ENCODE results near the gene SNX25.

Gene SNX25

GRCh38 chr4:185334326-185334725 is 124.9 kb downstream of the SNX25 start:
- Mint-ChIP-seq H3K27me3 (ENCODE audit: low read depth) (no peaks in the 10 kb centered on the region), H3K4me1 (ENCODE audit: low read depth) (peaks cover 4% of the 10 kb centered on the region), H3K4me3 (no peak overlapping the region), H3K27ac (no peak overlapping the region), H3K9me3 (no peaks in the 10 kb centered on the region), H3K36me3 (ENCODE audit: low read depth) (peaks cover 25% of the 10 kb centered on the region)

GRCh38 chr4:185335579-185335978 is 126.2 kb downstream of the SNX25 start:
- Mint-ChIP-seq H3K4me1 (ENCODE audit: low read depth) (peaks cover 14% of the 10 kb centered on the region), H3K27ac (no peak overlapping the region), H3K4me3 (no peak overlapping the region), H3K9me3 (no peaks in the 10 kb centered on the region), H3K27me3 (ENCODE audit: low read depth) (no peaks in the 10 kb centered on the region), H3K36me3 (ENCODE audit: low read depth) (peaks cover 25% of the 10 kb centered on the region)

GRCh38 chr4:185339941-185340340 is 130.5 kb downstream of the SNX25 start:
- H3K36me3 Mint-ChIP-seq (ENCODE audit: low read depth) = peaks cover 27% of the 10 kb centered on the region
- H3K27me3 Mint-ChIP-seq (ENCODE audit: low read depth) = no peaks in the 10 kb centered on the region
- no peak overlapping the region for H3K27ac Mint-ChIP-seq
- H3K4me1 Mint-ChIP-seq (ENCODE audit: low read depth) = peaks cover 33% of the 10 kb centered on the region
- no peak overlapping the region for H3K4me3 Mint-ChIP-seq
- no peaks in the 10 kb centered on the region for H3K9me3 Mint-ChIP-seq

GRCh38 chr4:185341377-185341776 is 132.0 kb downstream of the SNX25 start:
- Mint-ChIP-seq H3K4me3 (no peak overlapping the region), H3K27me3 (ENCODE audit: low read depth) (no peaks in the 10 kb centered on the region), H3K27ac (no peak overlapping the region), H3K4me1 (ENCODE audit: low read depth) (peaks cover 39% of the 10 kb centered on the region), H3K9me3 (no peaks in the 10 kb centered on the region), H3K36me3 (ENCODE audit: low read depth) (peaks cover 23% of the 10 kb centered on the region)

GRCh38 chr4:185341841-185342240 is 132.4 kb downstream of the SNX25 start:
- peaks cover 41% of the 10 kb centered on the region for H3K4me1 Mint-ChIP-seq (ENCODE audit: low read depth)
- H3K9me3 Mint-ChIP-seq = no peaks in the 10 kb centered on the region
- H3K36me3 Mint-ChIP-seq (ENCODE audit: low read depth) = peaks cover 24% of the 10 kb centered on the region
- H3K4me3 Mint-ChIP-seq = no peak overlapping the region
- H3K27ac Mint-ChIP-seq = no peak overlapping the region
- H3K27me3 Mint-ChIP-seq (ENCODE audit: low read depth) = no peaks in the 10 kb centered on the region

GRCh38 chr4:185343726-185344581 is 134.6 kb downstream of the SNX25 start:
- Mint-ChIP-seq H3K36me3 (ENCODE audit: low read depth) (peaks cover 31% of the 10 kb centered on the region), H3K4me1 (ENCODE audit: low read depth) (peaks cover 43% of the 10 kb centered on the region), H3K4me3 (no peak overlapping the region), H3K9me3 (no peaks in the 10 kb centered on the region), H3K27me3 (ENCODE audit: low read depth) (no peaks in the 10 kb centered on the region), H3K27ac (peak overlapping the region; percentile 73)

- Mint-ChIP-seq H3K36me3 (ENCODE audit: low read depth) (peaks cover 27% of the 10 kb centered on the region), H3K4me1 (ENCODE audit: low read depth) (peaks cover 38% of the 10 kb centered on the region), H3K9me3 (no peaks in the 10 kb centered on the region), H3K27ac (peak overlapping the region; percentile 78), H3K4me3 (peak overlapping the region; percentile 58), H3K27me3 (ENCODE audit: low read depth) (no peaks in the 10 kb centered on the region)
These were observed 135.5 kb downstream of the SNX25 start for GRCh38 chr4:185344743-185345538.

GRCh38 chr4:185346975-185347601 is 137.7 kb downstream of the SNX25 start:
- H3K36me3 Mint-ChIP-seq (ENCODE audit: low read depth) = peaks cover 32% of the 10 kb centered on the region

GRCh38 chr4:185351691-185352090 is 142.3 kb downstream of the SNX25 start:
- Mint-ChIP-seq H3K27ac (no peak overlapping the region), H3K4me3 (no peak overlapping the region), H3K27me3 (ENCODE audit: low read depth) (no peaks in the 10 kb centered on the region), H3K9me3 (no peaks in the 10 kb centered on the region), H3K4me1 (ENCODE audit: low read depth) (peaks cover 9% of the 10 kb centered on the region), H3K36me3 (ENCODE audit: low read depth) (peaks cover 33% of the 10 kb centered on the region)

More at GRCh38 chr4:185346975-185347601, 137.7 kb downstream of the SNX25 start:
- Mint-ChIP-seq H3K27ac (no peak overlapping the region), H3K4me1 (ENCODE audit: low read depth) (peaks cover 34% of the 10 kb centered on the region), H3K9me3 (no peaks in the 10 kb centered on the region), H3K27me3 (ENCODE audit: low read depth) (no peaks in the 10 kb centered on the region), H3K4me3 (no peak overlapping the region)

GRCh38 chr4:185352202-185352601 is 142.8 kb downstream of the SNX25 start:
- peaks cover 6% of the 10 kb centered on the region for H3K4me1 Mint-ChIP-seq (ENCODE audit: low read depth)
- no peak overlapping the region for H3K4me3 Mint-ChIP-seq
- H3K9me3 Mint-ChIP-seq = no peaks in the 10 kb centered on the region
- peaks cover 28% of the 10 kb centered on the region for H3K36me3 Mint-ChIP-seq (ENCODE audit: low read depth)
- no peaks in the 10 kb centered on the region for H3K27me3 Mint-ChIP-seq (ENCODE audit: low read depth)
- H3K27ac Mint-ChIP-seq = no peak overlapping the region

- Mint-ChIP-seq H3K9me3 (no peaks in the 10 kb centered on the region), H3K4me1 (ENCODE audit: low read depth) (peaks cover 6% of the 10 kb centered on the region), H3K27me3 (ENCODE audit: low read depth) (no peaks in the 10 kb centered on the region), H3K4me3 (no peak overlapping the region), H3K27ac (no peak overlapping the region), H3K36me3 (ENCODE audit: low read depth) (peaks cover 28% of the 10 kb centered on the region)
These were observed 143.3 kb downstream of the SNX25 start for GRCh38 chr4:185352741-185353140.

- H3K4me3 Mint-ChIP-seq = no peak overlapping the region
- H3K9me3 Mint-ChIP-seq = no peaks in the 10 kb centered on the region
- no peaks in the 10 kb centered on the region for H3K4me1 Mint-ChIP-seq (ENCODE audit: low read depth)
- H3K36me3 Mint-ChIP-seq (ENCODE audit: low read depth) = peaks cover 16% of the 10 kb centered on the region
- H3K27ac Mint-ChIP-seq = no peak overlapping the region
- no peaks in the 10 kb centered on the region for H3K27me3 Mint-ChIP-seq (ENCODE audit: low read depth)
These were observed 147.8 kb downstream of the SNX25 start for GRCh38 chr4:185357211-185357610.

GRCh38 chr4:185357733-185358440 is 148.5 kb downstream of the SNX25 start:
- H3K27ac Mint-ChIP-seq = no peak overlapping the region
- peaks cover 16% of the 10 kb centered on the region for H3K36me3 Mint-ChIP-seq (ENCODE audit: low read depth)
- H3K9me3 Mint-ChIP-seq = no peaks in the 10 kb centered on the region
- H3K4me1 Mint-ChIP-seq (ENCODE audit: low read depth) = no peaks in the 10 kb centered on the region
- no peaks in the 10 kb centered on the region for H3K27me3 Mint-ChIP-seq (ENCODE audit: low read depth)
- no peak overlapping the region for H3K4me3 Mint-ChIP-seq

GRCh38 chr4:185358514-185358913 is 149.1 kb downstream of the SNX25 start:
- H3K9me3 Mint-ChIP-seq = no peaks in the 10 kb centered on the region
- H3K4me3 Mint-ChIP-seq = no peak overlapping the region
- H3K27me3 Mint-ChIP-seq (ENCODE audit: low read depth) = no peaks in the 10 kb centered on the region
- H3K4me1 Mint-ChIP-seq (ENCODE audit: low read depth) = no peaks in the 10 kb centered on the region
- peaks cover 12% of the 10 kb centered on the region for H3K36me3 Mint-ChIP-seq (ENCODE audit: low read depth)
- no peak overlapping the region for H3K27ac Mint-ChIP-seq
